ACC112 (cell line): Measurements from ENCODE around the gene ICAM5.

Experiments used
- H2AFZ ChIP-seq: fragments of 200-600 bp; sonication (generic); one replicate; pipeline ENCODE4 v1.6.0; 2017; ENCODE audit warnings: antibody characterized with exemption, low read length; ENCODE audit not compliant: unreplicated experiment
- H3K27ac ChIP-seq: fragments of 200-600 bp; sonication (generic); 2 replicates; pipeline ENCODE4 v1.5.1; 2014; ENCODE audit warnings: low read depth, mild to moderate bottlenecking, antibody characterized with exemption, low read length, moderate library complexity
- H3K27me3 ChIP-seq: fragments of 200-600 bp; sonication (generic); 2 replicates; pipeline ENCODE4 v1.6.1; 2014; ENCODE audit warnings: mild to moderate bottlenecking, antibody characterized with exemption, low read length, moderate library complexity, mixed read lengths; ENCODE audit not compliant: insufficient read depth
- H3K36me3 ChIP-seq: fragments of 200-600 bp; sonication (generic); 2 replicates; pipeline ENCODE4 v1.6.1; 2016; ENCODE audit warnings: mild to moderate bottlenecking, antibody characterized with exemption, low read length, moderate library complexity, mixed read lengths; ENCODE audit not compliant: insufficient read depth
- H3K4me1 ChIP-seq: fragments of 200-600 bp; sonication (generic); one replicate; pipeline ENCODE4 v1.6.1; 2016; ENCODE audit warnings: low read length, mixed read lengths; ENCODE audit not compliant: insufficient read depth, unreplicated experiment, control insufficient read depth
- H3K4me3 ChIP-seq: fragments of 200-600 bp; sonication (generic); 2 replicates; pipeline ENCODE4 v1.5.1; 2014; ENCODE audit warnings: mild to moderate bottlenecking, low read depth, low read length
- H3K79me2 ChIP-seq: fragments of 200-600 bp; sonication (generic); one replicate; pipeline ENCODE4 v1.6.0; 2016; ENCODE audit warnings: low read length; ENCODE audit not compliant: control insufficient read depth, unreplicated experiment, insufficient read depth

The ICAM5 gene

GRCh38 chr19:10315335-10316214 lies 25.8 kb downstream of the ICAM5 start, which contains the start of gene FDX2:
FDX2 (minus strand) TSS chr19:10316015; CDS start chr19:10315996, 19 bp downstream.
- no peak within 1 kb of the TSS for H2AFZ ChIP-seq
- H3K36me3 ChIP-seq: no peaks in the 10 kb centered on the region

GRCh38 chr19:10316229-10317044 lies 26.7 kb downstream of the ICAM5 start:
- H3K79me2 ChIP-seq: peaks cover 6% of the 10 kb centered on the region
- no peak overlapping the region for H3K27ac ChIP-seq
- no peaks in the 10 kb centered on the region for H3K27me3 ChIP-seq
- peak overlapping the region; percentile 87; the same call in 1 of the 2 replicates for H3K4me3 ChIP-seq
- H2AFZ ChIP-seq: no peak overlapping the region
- H3K4me1 ChIP-seq: no peaks in the 10 kb centered on the region
- H3K36me3 ChIP-seq: no peaks in the 10 kb centered on the region

More at GRCh38 chr19:10315335-10316214, 25.8 kb downstream of the ICAM5 start, which contains the start of gene FDX2:
- Histone ChIP-seq H3K79me2 (peaks cover 6% of the 10 kb centered on the region), H3K4me1 (no peaks in the 10 kb centered on the region), H3K27ac (peak within 1 kb of the TSS; percentile 14; the same call in 1 of the 2 replicates), H3K27me3 (no peaks in the 10 kb centered on the region), H3K4me3 (peak within 1 kb of the TSS; percentile 87)

- Histone ChIP-seq H3K27me3 (no peaks in the 10 kb centered on the region), H3K79me2 (peaks cover 6% of the 10 kb centered on the region), H3K4me1 (no peaks in the 10 kb centered on the region), H3K4me3 (no peak overlapping the region), H2AFZ (no peak overlapping the region), H3K27ac (no peak overlapping the region), H3K36me3 (no peaks in the 10 kb centered on the region)
Measured at GRCh38 chr19:10317045-10317856, 27.5 kb downstream of the ICAM5 start.

- H3K36me3 ChIP-seq: no peaks in the 10 kb centered on the region
Measured at GRCh38 chr19:10317857-10318462, 28.2 kb downstream of the ICAM5 start.

GRCh38 chr19:10318807-10319682 lies 29.3 kb downstream of the ICAM5 start:
- Histone ChIP-seq H3K4me3 (no peak overlapping the region), H3K27ac (no peak overlapping the region)

More at GRCh38 chr19:10317857-10318462, 28.2 kb downstream of the ICAM5 start:
- H3K4me3 ChIP-seq: no peak overlapping the region
- no peaks in the 10 kb centered on the region for H3K4me1 ChIP-seq
- peaks cover 6% of the 10 kb centered on the region for H3K79me2 ChIP-seq
- no peak overlapping the region for H2AFZ ChIP-seq
- no peaks in the 10 kb centered on the region for H3K27me3 ChIP-seq
- H3K27ac ChIP-seq: no peak overlapping the region

GRCh38 chr19:10320602-10321416 lies 31.1 kb downstream of the ICAM5 start:
- no peak overlapping the region for H3K4me3 ChIP-seq
- no peaks in the 10 kb centered on the region for H3K27me3 ChIP-seq
- H3K4me1 ChIP-seq: no peaks in the 10 kb centered on the region
- H3K79me2 ChIP-seq: no peaks in the 10 kb centered on the region
- H3K27ac ChIP-seq: no peak overlapping the region
- H2AFZ ChIP-seq: no peak overlapping the region
- H3K36me3 ChIP-seq: no peaks in the 10 kb centered on the region

More at GRCh38 chr19:10318807-10319682, 29.3 kb downstream of the ICAM5 start:
- no peaks in the 10 kb centered on the region for H3K36me3 ChIP-seq
- H3K4me1 ChIP-seq: no peaks in the 10 kb centered on the region
- H2AFZ ChIP-seq: no peak overlapping the region
- H3K27me3 ChIP-seq: no peaks in the 10 kb centered on the region
- H3K79me2 ChIP-seq: peaks cover 6% of the 10 kb centered on the region

GRCh38 chr19:10321417-10321797 lies 31.7 kb downstream of the ICAM5 start:
- no peaks in the 10 kb centered on the region for H3K36me3 ChIP-seq
- H3K27me3 ChIP-seq: no peaks in the 10 kb centered on the region
- H3K4me3 ChIP-seq: no peak overlapping the region
- H3K27ac ChIP-seq: no peak overlapping the region
- H2AFZ ChIP-seq: no peak overlapping the region
- no peaks in the 10 kb centered on the region for H3K4me1 ChIP-seq
- no peaks in the 10 kb centered on the region for H3K79me2 ChIP-seq

- Histone ChIP-seq H3K27me3 (no peaks in the 10 kb centered on the region), H3K36me3 (no peaks in the 10 kb centered on the region), H3K4me3 (no peak overlapping the region), H2AFZ (no peak overlapping the region), H3K4me1 (no peaks in the 10 kb centered on the region), H3K79me2 (no peaks in the 10 kb centered on the region), H3K27ac (no peak overlapping the region)
Measured at GRCh38 chr19:10321874-10322835, 32.4 kb downstream of the ICAM5 start.
